HFFc6 (cell line): Measurements from ENCODE around the gene ENPP1. TPM values are rescaled to one million over a fixed set of nuclear protein-coding genes. Genes with fewer than 3 reads are reported as not detected.
A peak's percentile ranks its signal among the peaks of the same experiment; 100 is the strongest.

ENCODE experiments used
- DNase-seq: peaks from one replicate; pipeline ENCODE4 v3.0.0-alpha.2; 2018
- H3K27ac Mint-ChIP-seq: 2 replicates; pipeline ENCODE4 v1.8.0; 2020; ENCODE audit warnings: mild to moderate bottlenecking, mixed read lengths
- H3K27me3 Mint-ChIP-seq: 2 replicates; pipeline ENCODE4 v1.8.0; 2021; ENCODE audit warnings: mild to moderate bottlenecking, moderate library complexity, mixed read lengths; ENCODE audit not compliant: insufficient read depth
- H3K36me3 Mint-ChIP-seq: 2 replicates; pipeline ENCODE4 v1.8.0; 2021; ENCODE audit warnings: low read depth, mixed read lengths
- H3K4me1 Mint-ChIP-seq: 2 replicates; pipeline ENCODE4 v1.8.0; 2020; ENCODE audit warnings: low read depth, mixed read lengths
- H3K4me3 Mint-ChIP-seq: 2 replicates; pipeline ENCODE4 v1.8.0; 2020; ENCODE audit warnings: mild to moderate bottlenecking, moderate library complexity, mixed read lengths
- H3K9me3 Mint-ChIP-seq: 2 replicates; pipeline ENCODE4 v1.8.0; 2020; ENCODE audit warnings: mild to moderate bottlenecking, mixed read lengths
- total RNA-seq, 6 experiments: library from RNA; stranded (reverse); fragmentation: NEBNext Ultra II Directional; extraction: Animal tissue kit (Norgen Biotek cat#: 25700); gene quantifications; 2 replicates in 1 of 6; 3 replicates in 5 of 6; pipeline ENCODE4 v1.2.3, GENCODE V29; 2021
- TF ChIP-seq, protein P1 (sequence below): fragments of 200-600 bp; sonication (generic); IDR thresholded peaks from 2 replicates; pipeline ENCODE4 v1.5.0; 2021; ENCODE audit warnings: antibody characterized with exemption, mild to moderate bottlenecking

The ENPP1 gene
- total RNA-seq, 6 experiments from 2014 or later, result 30.1 to 39.5 (median 36.3) TPM

DNA sequence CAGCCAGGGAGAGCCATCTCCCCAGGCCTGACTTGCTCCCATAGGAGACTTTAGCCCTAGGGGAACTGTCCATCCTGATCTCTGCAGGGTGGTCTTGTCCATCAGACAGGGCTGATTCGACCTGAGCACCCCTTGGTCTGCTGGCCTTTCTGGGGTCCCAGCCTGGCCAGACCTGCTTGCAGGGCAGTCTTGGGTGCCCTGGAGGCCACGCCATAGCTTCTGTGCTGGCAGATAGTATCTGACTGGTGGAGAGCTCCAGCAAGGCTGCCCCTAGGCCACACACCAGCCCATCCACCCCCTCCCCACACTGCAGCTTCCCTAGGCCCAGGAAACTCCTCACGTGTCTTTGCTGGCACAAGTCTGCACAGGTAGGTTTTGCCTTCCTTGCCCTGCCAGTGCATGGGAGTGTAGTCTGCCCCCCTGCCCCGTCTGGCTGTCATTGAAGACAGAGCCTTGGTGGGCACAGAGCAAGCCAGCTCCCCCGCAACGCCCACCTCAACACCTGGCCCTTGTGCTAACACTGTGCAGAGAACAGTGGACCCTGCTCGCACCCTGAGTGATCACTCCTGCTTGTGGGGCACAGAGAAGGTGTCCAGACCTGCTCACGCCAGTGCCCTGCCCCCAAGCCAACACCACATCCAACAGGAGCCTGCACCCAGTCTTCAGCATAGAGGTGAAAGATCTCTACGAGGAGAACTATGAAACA, 111.0 kb downstream of the ENPP1 start:
- Mint-ChIP-seq H3K9me3 (peaks cover 9% of the 10 kb centered on the region), H3K27ac (no peak overlapping the region), H3K4me1 (peaks cover 37% of the 10 kb centered on the region), H3K27me3 (peaks cover 4% of the 10 kb centered on the region; the same call in 1 of the 2 replicates), H3K4me3 (no peak overlapping the region), H3K36me3 (peaks cover 3% of the 10 kb centered on the region; the same call in 1 of the 2 replicates)
- no peak for DNase-seq
- TF ChIP-seq, protein P1, sequence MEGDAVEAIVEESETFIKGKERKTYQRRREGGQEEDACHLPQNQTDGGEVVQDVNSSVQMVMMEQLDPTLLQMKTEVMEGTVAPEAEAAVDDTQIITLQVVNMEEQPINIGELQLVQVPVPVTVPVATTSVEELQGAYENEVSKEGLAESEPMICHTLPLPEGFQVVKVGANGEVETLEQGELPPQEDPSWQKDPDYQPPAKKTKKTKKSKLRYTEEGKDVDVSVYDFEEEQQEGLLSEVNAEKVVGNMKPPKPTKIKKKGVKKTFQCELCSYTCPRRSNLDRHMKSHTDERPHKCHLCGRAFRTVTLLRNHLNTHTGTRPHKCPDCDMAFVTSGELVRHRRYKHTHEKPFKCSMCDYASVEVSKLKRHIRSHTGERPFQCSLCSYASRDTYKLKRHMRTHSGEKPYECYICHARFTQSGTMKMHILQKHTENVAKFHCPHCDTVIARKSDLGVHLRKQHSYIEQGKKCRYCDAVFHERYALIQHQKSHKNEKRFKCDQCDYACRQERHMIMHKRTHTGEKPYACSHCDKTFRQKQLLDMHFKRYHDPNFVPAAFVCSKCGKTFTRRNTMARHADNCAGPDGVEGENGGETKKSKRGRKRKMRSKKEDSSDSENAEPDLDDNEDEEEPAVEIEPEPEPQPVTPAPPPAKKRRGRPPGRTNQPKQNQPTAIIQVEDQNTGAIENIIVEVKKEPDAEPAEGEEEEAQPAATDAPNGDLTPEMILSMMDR, result no peak

DNA sequence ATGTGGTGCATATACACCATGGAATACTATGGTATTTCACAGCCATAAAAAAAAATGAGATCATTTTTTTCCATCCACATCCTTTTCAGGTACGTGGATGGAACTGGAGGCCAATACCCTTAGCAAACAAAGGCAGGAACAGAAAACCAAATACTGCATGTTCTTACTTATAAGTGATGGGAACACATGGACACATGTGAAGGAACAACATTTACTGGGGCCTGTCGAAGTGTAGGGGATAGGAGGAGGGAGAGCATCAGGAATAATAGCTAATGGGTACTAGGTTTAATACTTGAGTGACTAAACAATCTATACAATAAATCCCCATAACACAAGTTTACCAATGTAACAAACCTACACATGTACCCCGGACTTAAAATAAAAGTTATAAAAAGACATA, 112.8 kb downstream of the ENPP1 start:
- H3K4me1 Mint-ChIP-seq, result peaks cover 26% of the 10 kb centered on the region
- no peak overlapping the region for H3K4me3 Mint-ChIP-seq
- H3K27ac Mint-ChIP-seq, result no peak overlapping the region
- H3K9me3 Mint-ChIP-seq, result peaks cover 9% of the 10 kb centered on the region
- peaks cover 4% of the 10 kb centered on the region; the same call in 1 of the 2 replicates for H3K27me3 Mint-ChIP-seq
- DNase-seq, result no peak
- H3K36me3 Mint-ChIP-seq, result peaks cover 4% of the 10 kb centered on the region; the same call in 1 of the 2 replicates
- TF ChIP-seq, protein P1, result no peak

DNA sequence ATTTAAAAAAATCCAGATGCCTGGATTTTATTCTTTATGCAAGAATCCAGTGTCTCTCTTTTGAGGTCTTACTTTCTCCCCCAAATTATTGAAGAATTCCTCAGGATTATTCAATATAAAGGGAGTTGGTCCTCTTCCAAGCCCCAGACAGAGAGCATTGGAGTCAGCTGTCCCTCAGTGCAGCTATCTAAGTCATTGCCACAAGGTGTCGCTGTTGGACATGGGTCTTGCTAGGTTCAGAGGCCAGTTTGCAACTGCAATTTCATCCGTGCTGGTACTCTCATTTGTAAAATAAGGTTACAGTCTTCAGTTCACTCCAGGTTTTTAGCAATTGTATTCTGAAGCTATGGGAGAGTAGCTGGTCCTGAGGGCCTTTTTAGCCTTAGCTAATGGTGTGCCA, 115.5 kb downstream of the ENPP1 start:
- peaks cover 4% of the 10 kb centered on the region; the same call in 1 of the 2 replicates for H3K36me3 Mint-ChIP-seq
- H3K9me3 Mint-ChIP-seq, result peaks cover 9% of the 10 kb centered on the region
- peaks cover 15% of the 10 kb centered on the region for H3K4me1 Mint-ChIP-seq
- no peak overlapping the region for H3K27ac Mint-ChIP-seq
- H3K27me3 Mint-ChIP-seq, result 0 out of 2 replicates have a peak, but pooled peaks cover under 1% of the 10 kb centered on the region
- no peak overlapping the region for H3K4me3 Mint-ChIP-seq
- TF ChIP-seq, protein P1, result peak; percentile 89
- DNase-seq, result peak; percentile 42

DNA sequence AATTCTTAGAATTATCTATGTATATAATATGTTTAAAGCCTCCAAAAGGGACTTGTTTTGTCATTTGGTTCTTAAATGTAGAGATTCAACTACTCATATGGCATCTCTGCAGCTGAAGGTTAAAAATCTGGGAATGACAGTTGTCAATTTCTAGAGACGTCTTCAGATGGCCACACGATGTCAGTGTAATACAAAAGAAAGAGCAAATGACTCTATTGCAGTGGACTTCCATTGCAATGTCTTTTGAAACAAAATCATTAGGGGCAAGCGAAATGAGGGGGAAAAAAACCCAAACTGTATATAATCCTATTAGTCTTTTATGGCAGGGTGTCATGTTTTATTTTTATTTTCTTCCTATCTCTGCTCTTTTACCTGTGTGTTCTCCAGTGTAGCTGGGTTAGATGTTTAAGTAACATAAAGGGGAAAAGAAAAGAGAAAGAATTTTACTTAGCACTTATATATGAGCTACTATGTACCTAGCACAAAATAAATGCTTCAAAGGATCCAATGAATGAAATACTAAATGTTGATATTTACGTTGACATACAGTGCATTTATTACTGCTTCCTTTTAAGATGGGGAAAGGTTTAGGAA, 117.2 kb downstream of the ENPP1 start:
- DNase-seq, result peak; percentile 41
- no peak overlapping the region for H3K4me3 Mint-ChIP-seq
- TF ChIP-seq, protein P1, result peak; percentile 82
- H3K27ac Mint-ChIP-seq, result no peak overlapping the region
- peaks cover 4% of the 10 kb centered on the region; the same call in 1 of the 2 replicates for H3K36me3 Mint-ChIP-seq
- H3K9me3 Mint-ChIP-seq, result peaks cover 9% of the 10 kb centered on the region
- H3K27me3 Mint-ChIP-seq, result no peaks in the 10 kb centered on the region
- H3K4me1 Mint-ChIP-seq, result peaks cover 15% of the 10 kb centered on the region

DNA sequence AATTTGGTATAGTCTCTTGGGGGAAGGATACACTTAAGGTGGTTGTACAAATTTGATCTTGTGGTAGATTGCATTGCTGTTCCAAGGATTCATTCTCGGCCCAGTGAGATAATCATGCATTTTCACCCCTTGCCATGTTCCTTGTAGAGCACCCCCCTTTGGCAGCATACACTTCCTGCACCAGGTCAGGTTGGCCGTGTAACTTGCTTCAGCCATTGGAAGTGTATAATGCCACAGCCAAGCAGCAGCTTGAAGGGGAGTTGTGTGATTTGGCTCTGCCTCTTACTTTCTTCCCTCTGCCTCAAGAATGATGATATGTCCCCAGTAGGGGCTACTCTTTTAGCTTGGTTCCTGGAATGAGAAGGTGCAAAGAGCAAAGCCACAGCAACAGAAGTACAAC, 121.4 kb downstream of the ENPP1 start:
- H3K27ac Mint-ChIP-seq, result no peak overlapping the region
- peaks cover 25% of the 10 kb centered on the region for H3K4me1 Mint-ChIP-seq
- no peaks in the 10 kb centered on the region for H3K36me3 Mint-ChIP-seq
- TF ChIP-seq, protein P1, result peak; percentile 29
- H3K9me3 Mint-ChIP-seq, result no peaks in the 10 kb centered on the region
- no peak for DNase-seq
- H3K27me3 Mint-ChIP-seq, result no peaks in the 10 kb centered on the region; the same call in 1 of the 2 replicates
- no peak overlapping the region for H3K4me3 Mint-ChIP-seq
